Neural cell (in vitro differentiated cells): ENCODE measurements around the gene ATP5F1E. TPM values are rescaled to one million over a fixed set of nuclear protein-coding genes. Genes with fewer than 3 reads are reported as not detected.

Experiments used
- H2AFZ ChIP-seq: fragments of 200-600, 300-800 bp; sonication (generic), shearing (Covaris generic); 2 replicates; pipeline ENCODE4 v1.6.0; 2014; ENCODE audit warnings: low read depth, mild to moderate bottlenecking, antibody characterized with exemption, low read length, moderate library complexity
- H3F3A ChIP-seq: fragments of 200-600 bp; shearing (Covaris generic); 2 replicates; pipeline ENCODE4 v1.6.1; 2016; ENCODE audit warnings: mild to moderate bottlenecking, moderate library complexity, mixed read lengths, antibody characterized with exemption, low read length; ENCODE audit not compliant: insufficient read depth, poor library complexity, severe bottlenecking
- H3K27ac ChIP-seq: fragments of 200-600, 300-800 bp; sonication (generic), shearing (Covaris generic); 2 replicates; pipeline ENCODE4 v1.5.1; 2014; ENCODE audit warnings: mild to moderate bottlenecking, low read length, moderate library complexity
- H3K27me3 ChIP-seq: fragments of 300-800, 200-600 bp; sonication (generic), shearing (Covaris generic); 2 replicates; pipeline ENCODE4 v1.6.0; 2014; ENCODE audit warnings: mild to moderate bottlenecking, low read depth, low read length, moderate library complexity; ENCODE audit not compliant: insufficient read depth
- H3K36me3 ChIP-seq: fragments of 300-800, 200-600 bp; sonication (generic), shearing (Covaris generic); 2 replicates; pipeline ENCODE4 v1.5.1; 2014; ENCODE audit warnings: mild to moderate bottlenecking, antibody characterized with exemption, low read length, moderate library complexity; ENCODE audit not compliant: insufficient read depth
- H3K4me2 ChIP-seq: fragments of 300-800, 200-600 bp; sonication (generic), shearing (Covaris generic); 2 replicates; pipeline ENCODE4 v1.6.0; 2014; ENCODE audit warnings: mild to moderate bottlenecking, low read length
- H3K4me3 ChIP-seq: fragments of 300-800, 200-600 bp; sonication (generic), shearing (Covaris generic); 2 replicates; pipeline ENCODE4 v1.5.1; 2014; ENCODE audit warnings: mild to moderate bottlenecking, low read length, moderate library complexity
- H3K79me2 ChIP-seq: fragments of 200-600 bp; shearing (Covaris generic); replicated peaks from 2 replicates; pipeline ENCODE4 v1.6.0; 2014; ENCODE audit warnings: mild to moderate bottlenecking, low read length, moderate library complexity; ENCODE audit not compliant: insufficient read depth
- H3K9ac ChIP-seq: fragments of 300-800, 200-600 bp; sonication (generic), shearing (Covaris generic); 2 replicates; pipeline ENCODE4 v1.6.1; 2016; ENCODE audit warnings: mild to moderate bottlenecking, low read length, mixed read lengths
- H3K9me2 ChIP-seq: fragments of 200-600 bp; shearing (Covaris generic); 2 replicates; pipeline ENCODE4 v1.6.1; 2016; ENCODE audit warnings: mild to moderate bottlenecking, low read length, mixed read lengths; ENCODE audit not compliant: insufficient read depth
- H3K9me3 ChIP-seq: fragments of 200-600, 300-800 bp; sonication (generic), shearing (Covaris generic); 2 replicates; pipeline ENCODE4 v1.6.1; 2016; ENCODE audit warnings: mild to moderate bottlenecking, mixed run types, low read length, moderate library complexity, mixed read lengths
- H4K20me1 ChIP-seq: fragments of 200-600 bp; shearing (Covaris generic); 2 replicates; pipeline ENCODE4 v1.6.1; 2016; ENCODE audit warnings: mild to moderate bottlenecking, mixed run types; ENCODE audit not compliant: insufficient read depth
- CTCF ChIP-seq: fragments of 450-650 bp; IDR thresholded peaks from 2 replicates; pipeline ENCODE4 v1.5.1; 2014; ENCODE audit warnings: antibody characterized with exemption, mild to moderate bottlenecking, moderate library complexity; ENCODE audit not compliant: poor library complexity, severe bottlenecking
- EP300 ChIP-seq: fragments of 450-650 bp; conservative IDR thresholded peaks from 2 replicates; pipeline ENCODE4 v1.6.1; 2014; ENCODE audit warnings: antibody characterized with exemption, mild to moderate bottlenecking, moderate library complexity; ENCODE audit not compliant: poor library complexity, severe bottlenecking
- EZH2 ChIP-seq: fragments of 200-600, 300-800 bp; shearing (Covaris generic), sonication (generic); IDR thresholded peaks from 2 replicates; pipeline ENCODE4 v1.6.1; 2014; ENCODE audit warnings: antibody characterized with exemption, low read length, borderline replicate concordance, mild to moderate bottlenecking; ENCODE audit not compliant: insufficient read depth, poor library complexity, severe bottlenecking
- MXI1 ChIP-seq: fragments of 450-650 bp; conservative IDR thresholded peaks from 2 replicates; pipeline ENCODE4 v1.6.1; 2014; ENCODE audit warnings: antibody characterized with exemption, mild to moderate bottlenecking; ENCODE audit not compliant: poor library complexity, severe bottlenecking
- POLR2AphosphoS5 ChIP-seq: IDR thresholded peaks from 2 replicates; pipeline ENCODE4 v1.6.1; 2012
- RAD21 ChIP-seq: fragments of 450-650 bp; conservative IDR thresholded peaks from 2 replicates; pipeline ENCODE4 v1.6.1; 2014; ENCODE audit warnings: antibody characterized with exemption, mild to moderate bottlenecking, moderate library complexity
- REST ChIP-seq: IDR thresholded peaks from 2 replicates; pipeline ENCODE4 v1.6.1; 2012; ENCODE audit warnings: borderline replicate concordance
- SMC3 ChIP-seq: fragments of 450-650 bp; conservative IDR thresholded peaks from 2 replicates; pipeline ENCODE4 v1.6.1; 2014; ENCODE audit warnings: antibody characterized with exemption, mild to moderate bottlenecking, moderate library complexity; ENCODE audit not compliant: poor library complexity
- TAF1 ChIP-seq: IDR thresholded peaks from 2 replicates; pipeline ENCODE4 v1.6.1; 2012; ENCODE audit warnings: low read depth
- polyA plus RNA-seq: library from polyadenylated mRNA; depleted of rRNA; stranded (reverse); fragments of >200 nt; gene quantifications from 2 replicates; pipeline ENCODE4 v1.2.3, GENCODE V29; 2014

ATP5F1E gene
- polyA plus RNA-seq, 1 donor from 2014 or later: 133 TPM

- TF ChIP-seq CTCF (no peak), RAD21 (no peak)
Observed at GRCh38 chr20:59081036-59081435, 48.9 kb upstream of the ATP5F1E start (continued).

GRCh38 chr20:59078231-59078630 lies 46.1 kb upstream of the ATP5F1E start:
- Histone ChIP-seq H3K27ac (no peak overlapping the region), H3K4me2 (no peak overlapping the region), H3K4me3 (no peak overlapping the region), H2AFZ (no peak overlapping the region), H3K9ac (no peak overlapping the region), H3F3A (no peaks in the 10 kb centered on the region), H3K79me2 (no peaks in the 10 kb centered on the region), H3K27me3 (no peaks in the 10 kb centered on the region), H3K9me2 (no peaks in the 10 kb centered on the region), H3K9me3 (no peaks in the 10 kb centered on the region), H4K20me1 (no peaks in the 10 kb centered on the region), H3K36me3 (no peaks in the 10 kb centered on the region)
- TF ChIP-seq EP300 (no peak), SMC3 (no peak), POLR2AphosphoS5 (no peak), CTCF (no peak), TAF1 (no peak), REST (no peak)

DNA sequence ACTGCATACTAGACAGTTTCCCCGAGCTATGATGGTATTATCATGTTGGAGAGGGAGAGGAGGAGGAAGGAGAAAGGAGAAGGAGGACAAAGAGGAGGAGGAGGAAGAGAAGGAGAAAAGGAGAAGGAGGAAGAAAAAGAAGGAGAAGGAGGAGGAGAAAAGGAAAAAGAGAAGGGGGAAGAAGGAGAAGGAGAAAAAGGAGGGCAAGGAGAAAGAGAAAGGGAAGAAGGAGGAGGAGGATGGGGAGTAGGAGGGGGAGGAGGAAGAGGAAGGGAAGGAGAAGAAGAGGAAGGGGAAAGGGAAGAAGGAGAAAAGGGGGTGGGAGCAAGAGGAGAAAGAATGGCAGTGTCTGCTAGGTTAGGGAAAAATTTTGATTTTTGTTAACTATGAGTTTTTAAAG lies 45.6 kb upstream of the ATP5F1E start:
- Histone ChIP-seq H3K9me3 (no peaks in the 10 kb centered on the region), H3K4me2 (no peak overlapping the region), H3K27me3 (no peaks in the 10 kb centered on the region), H2AFZ (no peak overlapping the region), H4K20me1 (no peaks in the 10 kb centered on the region), H3K4me3 (no peak overlapping the region), H3K79me2 (no peaks in the 10 kb centered on the region), H3F3A (no peaks in the 10 kb centered on the region), H3K36me3 (no peaks in the 10 kb centered on the region), H3K9me2 (no peaks in the 10 kb centered on the region), H3K27ac (no peak overlapping the region), H3K9ac (no peak overlapping the region)
- no peak for TF ChIP-seq RAD21
- TF ChIP-seq MXI1: no peak
- TF ChIP-seq TAF1: no peak
- no peak for TF ChIP-seq REST
- TF ChIP-seq EZH2: no peak
- TF ChIP-seq EP300: no peak
- no peak for TF ChIP-seq CTCF
- no peak for TF ChIP-seq POLR2AphosphoS5
- no peak for TF ChIP-seq SMC3
